ENCODE data around the gene HJV.

Gene HJV

GRCh38 chr1:145978854-145979745 is 42.4 kb downstream of the HJV start:
- peak; percentile 20 to 94 (median 83) for DNase-seq

DNA sequence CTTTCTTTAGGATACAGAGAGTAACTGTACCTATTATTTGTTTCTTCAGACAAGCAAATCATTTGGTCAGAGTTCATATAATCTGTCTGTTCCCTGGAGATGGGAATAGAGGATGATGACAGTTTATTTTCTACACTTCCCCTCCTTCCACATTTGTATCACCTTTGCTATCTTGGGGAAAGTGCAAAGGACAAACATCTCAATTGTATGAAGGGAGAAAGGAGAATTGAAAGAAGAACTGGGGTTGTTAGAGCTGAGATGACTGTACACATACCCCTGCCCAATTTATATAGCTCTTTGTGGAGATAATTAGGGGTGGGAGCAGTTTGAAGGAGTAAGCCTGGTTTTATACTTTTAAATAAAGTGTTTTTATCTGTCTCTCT is 43.1 kb downstream of the HJV start:
- DNase-seq, result no peak

DNA sequence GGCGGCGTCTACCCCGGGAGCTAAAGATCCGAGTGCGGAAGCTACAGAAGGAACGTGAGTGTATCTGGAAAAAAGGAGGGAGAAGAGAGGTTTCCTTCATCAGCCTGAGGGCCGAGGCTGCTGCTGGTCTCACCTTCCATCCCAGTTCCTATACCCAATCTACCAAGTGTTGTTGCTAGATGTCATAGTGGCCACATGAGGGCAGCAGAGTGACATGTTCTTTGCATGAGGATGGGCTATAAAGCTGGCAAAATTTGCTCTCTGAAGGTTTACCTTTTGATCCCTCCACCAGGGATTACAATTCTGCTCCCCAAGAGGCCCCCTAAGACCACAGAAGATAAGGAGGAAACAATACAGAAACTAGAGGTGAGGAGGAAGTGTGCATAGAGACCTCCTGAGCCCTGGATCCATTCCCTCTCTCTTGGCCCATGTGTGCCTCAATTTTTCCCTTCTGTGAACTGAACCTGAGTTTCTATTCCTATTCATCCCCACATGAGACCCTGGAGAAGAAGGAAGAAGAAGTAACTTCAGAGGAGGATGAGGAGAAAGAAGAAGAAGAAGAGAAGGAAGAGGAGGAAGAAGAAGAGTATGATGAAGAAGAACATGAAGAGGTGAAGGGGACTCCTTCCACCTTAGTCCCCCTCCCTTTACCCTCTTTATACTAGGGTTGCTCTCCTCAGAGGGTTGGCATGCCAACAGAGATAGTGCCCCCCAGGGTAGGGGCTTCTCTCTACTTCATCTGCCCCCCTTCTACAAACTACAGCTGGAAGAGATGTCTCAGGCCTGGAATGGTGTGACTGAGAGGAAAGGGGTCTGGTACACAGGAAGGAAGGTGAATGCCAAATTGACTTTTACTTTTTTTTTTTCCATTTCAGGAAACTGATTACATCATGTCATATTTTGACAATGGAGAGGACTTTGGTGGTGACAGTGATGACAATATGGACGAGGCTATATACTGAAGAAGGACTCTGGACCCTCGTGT is 43.8 kb downstream of the HJV start:
- DNase-seq, result peak in 51 of 56 donors; percentile 6 to 87 (median 48)

DNA sequence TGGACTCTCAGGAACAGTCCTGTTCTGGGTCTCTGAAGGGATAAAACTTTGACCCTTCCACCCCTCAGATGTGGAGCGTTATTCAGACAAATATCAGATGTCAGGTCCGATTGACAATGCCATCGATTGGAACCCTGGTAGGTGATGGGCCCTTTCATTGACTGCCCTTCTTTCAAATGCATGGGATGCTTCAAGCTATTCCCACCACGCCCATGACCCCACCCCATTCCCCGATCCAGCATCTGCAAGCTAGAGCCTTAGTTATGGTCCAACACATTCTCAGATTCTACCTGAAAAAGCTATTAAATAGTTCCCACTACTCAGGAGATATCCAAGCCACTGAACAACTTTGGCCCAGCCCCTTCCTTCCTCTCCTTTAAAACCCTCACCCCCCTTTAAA is 44.5 kb downstream of the HJV start:
- DNase-seq, result no peak

- no peak for DNase-seq
Observed at GRCh38 chr1:145975216-145975615, 46.3 kb downstream of the HJV start.

GRCh38 chr1:145974721-145975120 is 46.8 kb downstream of the HJV start:
- DNase-seq, result no peak

DNA sequence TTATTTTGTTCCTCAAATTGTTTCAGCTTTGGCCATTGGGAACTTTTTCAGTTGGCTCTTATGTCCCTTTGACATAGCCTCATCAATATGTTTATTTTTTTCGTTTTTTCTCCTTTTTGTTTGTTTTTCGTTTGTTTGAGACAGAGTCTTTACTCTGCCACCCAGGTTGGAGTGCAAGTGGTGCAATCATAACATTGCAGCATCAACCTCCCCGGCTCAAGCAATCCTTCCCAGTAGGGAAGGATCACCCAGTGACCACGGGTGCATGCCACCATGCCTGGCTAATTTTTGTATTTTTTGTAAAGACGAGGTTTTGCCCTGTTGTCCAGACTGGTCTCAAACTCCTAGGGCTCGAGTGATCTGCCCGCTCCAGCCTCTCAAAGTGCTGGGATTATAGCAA is 49.0 kb downstream of the HJV start:
- no peak for DNase-seq

All from nucleus accumbens (tissue), 56 donors.